Fibroblast of gingiva (primary cell): ENCODE measurements around the gene TRIM52.
"Not testable (repeated sequence)": the region's sequence is repeated elsewhere in the genome, so short reads cannot be mapped to it uniquely, and the experiment has no call there.

Experiments
- DNase-seq: peaks from one replicate; pipeline ENCODE4 v3.0.0-alpha.2; 2011; ENCODE audit warnings: low read depth

The TRIM52 gene

GRCh38 chr5:181215997-181216989 lies 44.6 kb downstream of the TRIM52 start:
- DNase-seq, result peak; percentile 31

GRCh38 chr5:181214249-181214648 lies 46.7 kb downstream of the TRIM52 start:
- DNase-seq, result not testable (repeated sequence)

DNA sequence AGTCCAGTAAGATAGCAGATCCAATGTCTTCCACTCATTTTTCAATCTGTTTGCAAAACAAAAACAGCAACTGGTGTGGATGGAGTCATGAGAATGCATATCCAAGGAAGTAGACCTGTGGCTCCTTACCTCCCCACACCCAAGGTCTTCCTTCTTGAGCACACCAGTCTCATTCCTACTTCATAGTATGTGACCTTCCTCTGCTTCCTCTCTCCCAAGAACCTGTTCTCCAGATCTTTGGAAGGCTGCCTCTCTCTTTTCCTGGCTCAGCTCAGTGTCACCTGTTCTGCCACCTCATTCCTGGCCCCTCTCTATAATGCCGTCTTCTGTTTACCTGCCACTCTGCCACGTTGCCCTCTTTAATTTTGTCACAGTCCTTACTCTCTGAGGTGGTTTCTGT lies 48.0 kb downstream of the TRIM52 start:
- no peak for DNase-seq

DNA sequence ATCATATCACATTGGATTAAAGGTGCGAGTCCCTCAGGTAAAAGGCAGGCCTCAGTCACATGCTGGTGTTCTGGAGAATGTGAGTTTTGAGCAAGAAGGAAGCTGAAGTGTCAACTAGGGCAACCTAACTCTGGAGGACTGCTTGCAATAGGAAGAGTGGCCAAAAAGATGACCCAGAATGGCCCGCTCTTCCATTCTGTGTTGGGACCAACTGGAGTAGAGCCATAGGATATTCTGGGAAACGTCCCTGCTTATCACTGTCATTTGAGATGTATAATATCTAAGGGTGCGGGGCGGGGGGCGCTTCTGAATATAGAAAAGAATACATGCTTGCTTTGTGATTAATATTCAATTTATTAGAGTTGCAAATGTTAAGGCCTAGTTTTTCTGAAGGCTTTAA lies 48.9 kb downstream of the TRIM52 start:
- no peak for DNase-seq

GRCh38 chr5:181211208-181211607 lies 49.7 kb downstream of the TRIM52 start:
- no peak for DNase-seq

GRCh38 chr5:181210698-181211097 lies 50.2 kb downstream of the TRIM52 start:
- DNase-seq, result not testable (repeated sequence)

GRCh38 chr5:181210148-181210547 lies 50.8 kb downstream of the TRIM52 start:
- not testable (repeated sequence) for DNase-seq

DNA sequence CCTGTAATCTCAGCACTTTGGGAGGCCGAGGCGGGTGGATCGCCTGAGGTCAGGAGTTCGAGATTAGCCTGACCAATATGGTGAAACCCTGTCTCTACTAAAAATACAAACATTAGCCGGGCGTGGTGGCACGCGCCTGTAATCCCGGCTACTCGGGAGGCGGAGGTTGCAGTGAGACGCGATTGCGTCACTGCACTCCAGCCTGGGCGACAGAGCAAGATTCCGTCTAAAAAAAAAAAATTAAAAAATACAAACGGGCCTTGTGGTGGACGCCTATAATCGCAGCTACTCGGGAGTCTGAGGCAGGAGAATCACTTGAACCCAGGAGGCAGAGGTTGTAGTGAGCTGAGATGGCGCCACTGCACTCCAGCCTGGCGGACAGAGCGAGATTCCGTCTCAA lies 51.9 kb downstream of the TRIM52 start:
- not testable (repeated sequence) for DNase-seq

DNA sequence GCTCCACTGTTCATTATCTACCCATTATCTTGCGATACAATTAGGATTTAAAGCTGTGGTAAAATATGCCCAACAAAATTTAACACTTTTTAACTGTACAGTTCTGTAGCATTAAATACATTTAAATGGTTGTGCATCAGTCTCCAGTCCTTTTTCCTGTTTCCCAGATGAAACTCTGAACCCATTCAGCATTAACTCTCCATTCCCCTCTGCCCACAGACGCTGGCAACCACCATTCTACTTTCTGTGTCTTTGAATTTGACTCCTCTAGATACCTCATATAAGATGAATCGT lies 53.0 kb downstream of the TRIM52 start:
- no peak for DNase-seq

DNA sequence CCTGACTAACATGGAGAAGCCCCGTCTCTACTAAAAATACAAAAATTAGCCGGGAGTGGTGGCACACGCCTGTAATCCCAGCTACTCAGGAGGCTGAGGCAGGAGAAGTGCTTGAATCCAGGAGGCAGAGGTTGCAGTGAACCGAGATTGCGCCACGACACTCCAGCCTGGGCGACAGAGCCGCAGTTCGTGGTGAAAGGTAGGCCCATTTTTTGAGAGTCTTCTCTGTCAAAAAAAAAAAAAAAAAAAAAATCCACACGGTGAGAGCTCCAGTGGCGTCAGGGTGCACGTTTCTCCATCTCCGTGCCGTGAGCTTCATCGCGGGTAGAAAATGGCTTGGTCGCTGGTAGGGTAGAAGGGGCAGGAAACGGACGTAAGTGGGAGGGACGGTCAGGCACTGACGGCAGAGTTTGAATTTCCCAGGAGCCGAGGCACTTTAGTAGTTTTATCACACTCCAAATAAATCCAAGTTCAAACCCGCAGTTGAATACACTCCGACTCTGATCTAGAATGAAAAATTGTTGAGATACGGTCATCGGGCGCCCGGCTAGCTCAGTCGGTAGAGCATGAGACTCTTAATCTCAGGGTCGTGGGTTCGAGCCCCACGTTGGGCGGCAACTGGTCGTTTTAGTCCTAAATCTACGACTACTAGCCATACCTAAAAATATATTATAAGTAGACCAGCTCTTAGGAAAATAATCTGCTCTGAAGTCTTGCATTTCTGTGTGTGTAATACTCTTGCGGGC lies 53.6 kb downstream of the TRIM52 start:
- peak; percentile 93 for DNase-seq

GRCh38 chr5:181205761-181206649 lies 54.9 kb downstream of the TRIM52 start:
- no peak for DNase-seq
